ENCODE results near the gene SPIRE1.

The SPIRE1 gene

DNA sequence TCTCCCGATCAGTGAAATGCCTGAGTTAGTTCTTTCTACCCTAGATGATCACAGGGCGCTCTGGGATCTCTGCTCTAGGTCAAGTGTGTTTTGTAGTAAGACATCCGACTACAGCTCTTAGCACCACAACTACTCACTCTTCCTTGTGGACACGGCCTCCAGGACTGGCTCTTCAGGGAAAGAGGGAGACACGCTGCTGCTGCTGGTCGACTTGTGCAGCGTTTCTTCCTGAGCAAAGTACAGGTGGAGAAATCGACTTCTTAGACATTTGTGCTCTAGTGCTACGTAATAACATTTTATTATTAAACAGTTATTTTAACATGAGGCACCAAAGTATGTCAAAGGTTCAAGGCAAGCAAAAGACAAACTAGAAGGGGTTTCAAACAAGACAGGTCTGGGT, 193.2 kb downstream of the SPIRE1 start:
- TF ChIP-seq, protein P1, sequence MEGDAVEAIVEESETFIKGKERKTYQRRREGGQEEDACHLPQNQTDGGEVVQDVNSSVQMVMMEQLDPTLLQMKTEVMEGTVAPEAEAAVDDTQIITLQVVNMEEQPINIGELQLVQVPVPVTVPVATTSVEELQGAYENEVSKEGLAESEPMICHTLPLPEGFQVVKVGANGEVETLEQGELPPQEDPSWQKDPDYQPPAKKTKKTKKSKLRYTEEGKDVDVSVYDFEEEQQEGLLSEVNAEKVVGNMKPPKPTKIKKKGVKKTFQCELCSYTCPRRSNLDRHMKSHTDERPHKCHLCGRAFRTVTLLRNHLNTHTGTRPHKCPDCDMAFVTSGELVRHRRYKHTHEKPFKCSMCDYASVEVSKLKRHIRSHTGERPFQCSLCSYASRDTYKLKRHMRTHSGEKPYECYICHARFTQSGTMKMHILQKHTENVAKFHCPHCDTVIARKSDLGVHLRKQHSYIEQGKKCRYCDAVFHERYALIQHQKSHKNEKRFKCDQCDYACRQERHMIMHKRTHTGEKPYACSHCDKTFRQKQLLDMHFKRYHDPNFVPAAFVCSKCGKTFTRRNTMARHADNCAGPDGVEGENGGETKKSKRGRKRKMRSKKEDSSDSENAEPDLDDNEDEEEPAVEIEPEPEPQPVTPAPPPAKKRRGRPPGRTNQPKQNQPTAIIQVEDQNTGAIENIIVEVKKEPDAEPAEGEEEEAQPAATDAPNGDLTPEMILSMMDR (IDR thresholded peaks at IDR 0.05; ENCODE audit: low read depth, low read length), result no peak
- no peak overlapping the region for H3K4me3 ChIP-seq (ENCODE audit: low read depth, low read length)

DNA sequence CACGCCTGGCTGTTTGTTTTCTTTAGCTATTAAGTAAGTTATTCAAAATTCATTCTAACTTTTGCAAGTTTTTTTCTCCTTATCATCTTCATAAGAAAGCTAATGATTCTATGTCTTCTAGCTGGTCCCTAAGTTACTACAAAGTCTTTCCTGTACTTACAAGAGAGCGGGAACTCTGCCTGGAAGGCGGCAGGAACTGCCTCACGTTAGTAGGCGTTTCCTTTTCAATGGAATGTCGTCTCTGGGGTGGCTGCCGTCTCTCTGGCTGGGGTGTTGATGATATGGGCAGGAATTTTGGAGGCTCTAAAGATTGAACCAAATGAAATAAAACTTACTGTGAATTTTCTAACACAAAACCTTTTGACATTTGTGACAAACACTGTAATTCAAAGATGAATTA, 194.7 kb downstream of the SPIRE1 start:
- TF ChIP-seq, protein P1 (IDR thresholded peaks at IDR 0.05; ENCODE audit: low read depth, low read length), result no peak
- no peak overlapping the region for H3K4me3 ChIP-seq (ENCODE audit: low read depth, low read length)

DNA sequence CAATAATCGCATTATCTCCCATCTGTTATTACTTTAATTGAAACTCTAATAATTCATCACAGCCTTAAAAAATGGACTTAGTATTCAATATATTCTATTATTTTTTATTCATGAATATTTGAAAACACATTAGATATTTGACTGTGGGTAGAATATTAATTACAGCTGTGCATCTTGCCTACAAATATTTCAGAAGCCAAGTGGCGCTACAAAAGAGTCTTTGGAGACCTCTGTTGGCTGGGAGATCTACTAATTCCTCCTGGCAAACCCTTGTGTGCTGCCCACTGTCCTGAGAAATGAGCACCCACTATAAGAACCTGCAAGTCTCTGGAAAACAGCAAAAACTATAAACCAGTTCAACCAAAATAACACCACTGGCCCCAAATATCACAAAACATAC, 195.7 kb downstream of the SPIRE1 start:
- no peak overlapping the region for H3K4me3 ChIP-seq (ENCODE audit: low read depth, low read length)
- TF ChIP-seq, protein P1 (IDR thresholded peaks at IDR 0.05; ENCODE audit: low read depth, low read length), result no peak

DNA sequence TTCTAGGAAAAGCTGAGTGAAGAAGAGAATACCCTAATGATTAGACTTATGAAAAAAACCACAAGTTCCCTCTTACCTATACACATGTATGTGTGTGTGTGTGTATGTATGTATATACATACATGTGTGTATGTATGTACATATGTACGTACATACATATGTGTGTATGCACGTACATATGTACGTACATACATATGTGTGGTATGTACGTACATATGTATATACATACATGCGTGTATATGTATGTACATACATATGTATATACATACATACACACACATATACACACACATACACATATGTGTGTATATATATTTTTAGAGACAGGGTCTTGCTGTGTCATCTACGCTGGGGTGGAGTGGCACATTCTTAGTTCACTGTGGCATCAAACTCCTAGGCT, 196.6 kb downstream of the SPIRE1 start:
- TF ChIP-seq, protein P1 (IDR thresholded peaks at IDR 0.05; ENCODE audit: low read depth, low read length), result no peak

DNA sequence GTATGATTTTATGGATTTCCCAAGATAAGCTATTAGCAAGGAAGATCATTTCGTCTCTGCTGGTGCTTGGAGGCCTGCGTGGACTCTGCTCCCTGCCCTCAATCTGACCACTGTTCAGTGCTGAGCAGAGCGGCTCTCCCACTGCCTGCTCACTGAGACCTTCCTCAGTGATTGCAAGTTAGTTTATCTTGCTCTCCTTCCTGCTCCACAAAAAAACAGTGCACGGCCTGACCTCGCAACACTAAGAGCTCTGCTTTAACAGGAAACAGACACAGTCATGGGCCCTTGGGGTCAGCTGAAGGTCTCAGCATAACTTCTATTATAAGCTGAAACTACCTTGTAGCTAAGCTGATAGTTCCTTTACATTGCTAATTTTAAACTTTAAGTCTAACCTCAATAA, 197.0 kb downstream of the SPIRE1 start:
- H3K4me3 ChIP-seq (ENCODE audit: low read depth, low read length), result no peak overlapping the region
- TF ChIP-seq, protein P1 (IDR thresholded peaks at IDR 0.05; ENCODE audit: low read depth, low read length), result no peak

More for the DNA sequence above, 196.6 kb downstream of the SPIRE1 start:
- H3K4me3 ChIP-seq (ENCODE audit: low read depth, low read length), result no peak overlapping the region

DNA sequence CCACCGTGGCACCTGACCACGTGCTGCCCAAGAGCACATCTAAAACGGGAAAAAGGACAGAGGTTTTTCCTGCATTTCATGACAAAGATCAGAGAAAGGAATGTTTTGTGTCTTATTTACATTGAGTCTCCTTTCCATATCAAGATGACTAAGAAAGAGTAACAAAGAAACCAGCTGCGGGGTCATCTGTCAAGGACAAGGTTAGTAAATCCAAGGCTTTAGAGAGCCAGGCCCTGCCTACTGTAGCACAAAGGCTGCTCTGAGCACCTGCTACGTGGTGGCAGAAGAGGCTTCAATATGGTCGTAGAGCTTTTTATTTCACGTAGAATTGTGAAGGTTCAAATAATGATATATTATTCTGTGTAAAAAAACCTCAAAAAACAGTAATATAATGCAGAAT, 199.1 kb downstream of the SPIRE1 start:
- no peak overlapping the region for H3K4me3 ChIP-seq (ENCODE audit: low read depth, low read length)
- TF ChIP-seq, protein P1 (IDR thresholded peaks at IDR 0.05; ENCODE audit: low read depth, low read length), result no peak

DNA sequence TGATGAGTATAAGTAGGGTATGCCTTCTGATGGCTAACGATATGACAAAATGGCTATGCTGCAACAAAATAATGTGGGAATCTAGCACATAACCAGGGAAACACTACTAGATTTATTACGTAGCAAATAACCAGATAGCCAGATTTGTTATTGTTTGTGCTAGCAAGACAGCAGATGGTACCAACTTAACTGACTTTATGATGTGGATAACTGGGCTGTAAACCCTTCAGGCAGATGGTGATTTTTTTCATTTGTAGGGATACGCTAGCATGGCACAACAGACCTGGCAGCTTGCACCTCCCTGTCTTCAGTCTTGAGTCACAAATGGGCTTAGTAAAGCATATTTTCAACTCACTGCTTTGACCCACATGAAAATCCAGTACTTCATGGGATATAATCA, 201.5 kb downstream of the SPIRE1 start:
- H3K4me3 ChIP-seq (ENCODE audit: low read depth, low read length), result no peak overlapping the region
- TF ChIP-seq, protein P1 (IDR thresholded peaks at IDR 0.05; ENCODE audit: low read depth, low read length), result no peak
